Endothelial cell of umbilical vein (primary cell): Measurements from ENCODE around the gene SLC27A4. TPM values are rescaled to one million over a fixed set of nuclear protein-coding genes. Genes with fewer than 3 reads are reported as not detected.

Experiments
- BruUV-seq: library from RNA; stranded (reverse); fragments of 400-500 nt; replicated peaks from 2 replicates; lab custom pipeline; 2021; lab: Mats Ljungman, UMichigan
- CTCF ChIA-PET: fragments of 300-600, 350-600 bp; sonication (Branson Sonifier 250); formaldehyde crosslinking; loops from one replicate; lab custom pipeline; 2021; ENCODE audit warnings: antibody characterized with exemption, inconsistent platforms; lab: Charles Lee
- POLR2A ChIA-PET: fragments of 300-600, 350-600 bp; sonication (Branson Sonifier 250); formaldehyde crosslinking; loops from one replicate; lab custom pipeline; 2021; ENCODE audit warnings: antibody characterized with exemption, inconsistent platforms; lab: Charles Lee
- DNase-seq: peaks from one replicate; pipeline ENCODE4 v3.0.0-alpha.2; 2011; ENCODE audit warnings: low read depth, low spot score
- FAIRE-seq: peaks from 2 replicates; lab custom pipeline; 2011; peaks lifted over from hg19 to GRCh38; lab: Jason Lieb, UNC
- H2AFZ ChIP-seq: 2 replicates; pipeline ENCODE4 v1.6.0; 2012; ENCODE audit warnings: low read depth, low read length, control low read depth, inconsistent platforms
- H3K27ac ChIP-seq: 2 replicates; pipeline ENCODE4 v1.5.1; 2011; ENCODE audit warnings: low read depth, mild to moderate bottlenecking, control low read depth, low read length, moderate library complexity; ENCODE audit not compliant: insufficient read depth
- H3K27me3 ChIP-seq, 2 experiments: 2 replicates each; pipeline versions ENCODE4 v1.6.0 to v1.6.1; 2011; ENCODE audit warnings: low read length in 2 of 2, mixed read lengths in 1 of 2; ENCODE audit not compliant: control insufficient read depth in 2 of 2, insufficient read depth in 2 of 2
- H3K36me3 ChIP-seq, 2 experiments: 2 replicates in 1 of 2; 3 replicates in 1 of 2; pipeline ENCODE4 v1.5.1; 2011; ENCODE audit warnings: low read length in 2 of 2, mild to moderate bottlenecking in 1 of 2, moderate library complexity in 1 of 2; ENCODE audit not compliant: control insufficient read depth in 2 of 2, insufficient read depth in 2 of 2; ENCODE audit errors: extremely low read depth in 1 of 2
- H3K4me1 ChIP-seq: 3 replicates; pipeline ENCODE4 v1.5.1; 2011; ENCODE audit warnings: mild to moderate bottlenecking, low read length; ENCODE audit not compliant: control insufficient read depth, insufficient read depth; ENCODE audit errors: extremely low read depth
- H3K4me2 ChIP-seq: 2 replicates; pipeline ENCODE4 v1.6.1; 2011; ENCODE audit warnings: low read length, control low read depth, mixed read lengths; ENCODE audit not compliant: insufficient read depth
- H3K4me3 ChIP-seq, 3 experiments: fragments of 200-600 bp in 1 of 3; sonication (generic), shearing (Covaris generic) in 1 of 3; replicated peaks in 1 of 3; 2 replicates each; pipeline ENCODE4 v1.5.1; 2011 to 2016; ENCODE audit warnings: control low read depth in 3 of 3, low read length in 3 of 3, mild to moderate bottlenecking in 2 of 3, inconsistent platforms in 1 of 3, low read depth in 1 of 3, moderate library complexity in 1 of 3; ENCODE audit not compliant: insufficient read depth in 1 of 3
- H3K79me2 ChIP-seq: 2 replicates; pipeline ENCODE4 v1.6.0; 2012; ENCODE audit warnings: low read length, inconsistent platforms; ENCODE audit not compliant: control insufficient read depth, insufficient read depth
- H3K9ac ChIP-seq: replicated peaks from 2 replicates; pipeline ENCODE3; 2011; ENCODE audit warnings: low read length, control low read depth; ENCODE audit not compliant: insufficient read depth; ENCODE audit errors: extremely low read depth
- H3K9me1 ChIP-seq: replicated peaks from 3 replicates; pipeline ENCODE4 v1.6.0; 2011; ENCODE audit warnings: mild to moderate bottlenecking, low read length; ENCODE audit not compliant: control insufficient read depth, insufficient read depth; ENCODE audit errors: extremely low read depth
- H3K9me3 ChIP-seq: replicated peaks from 2 replicates; pipeline ENCODE4 v1.5.1; 2012; ENCODE audit warnings: low read length, inconsistent platforms; ENCODE audit not compliant: control insufficient read depth, insufficient read depth
- H4K20me1 ChIP-seq: replicated peaks from 2 replicates; pipeline ENCODE3; 2011; ENCODE audit warnings: mild to moderate bottlenecking, low read length; ENCODE audit not compliant: control insufficient read depth, insufficient read depth; ENCODE audit errors: extremely low read depth
- CTCF ChIP-seq, 2 donors: IDR thresholded peaks; 1 replicate in 1 of 2; 2 replicates in 1 of 2; pipeline ENCODE4 v1.5.1; 2011; ENCODE audit warnings: low read length in 2 of 2, mild to moderate bottlenecking in 2 of 2, moderate library complexity in 2 of 2, control low read depth in 1 of 2, inconsistent platforms in 1 of 2, low read depth in 1 of 2; ENCODE audit not compliant: insufficient read depth in 1 of 2; ENCODE audit errors: extremely low read depth in 1 of 2
- EZH2 ChIP-seq: IDR thresholded peaks from 2 replicates; pipeline ENCODE4 v1.6.1; 2012; ENCODE audit warnings: borderline replicate concordance, low read depth, mild to moderate bottlenecking, moderate library complexity, low read length, inconsistent platforms; ENCODE audit not compliant: severe bottlenecking
- FOS ChIP-seq: IDR thresholded peaks from 2 replicates; pipeline ENCODE4 v1.6.1; 2011; ENCODE audit warnings: mild to moderate bottlenecking, low read length, moderate library complexity, borderline replicate concordance; ENCODE audit not compliant: insufficient read depth
- GATA2 ChIP-seq: IDR thresholded peaks from 2 replicates; pipeline ENCODE4 v1.7.0; 2011; ENCODE audit warnings: low read depth, mild to moderate bottlenecking, moderate library complexity, mixed read lengths, low read length; ENCODE audit not compliant: insufficient read length, insufficient read depth
- JUN ChIP-seq: IDR thresholded peaks from 2 replicates; pipeline ENCODE4 v1.6.1; 2011; ENCODE audit warnings: borderline replicate concordance, low read depth; ENCODE audit not compliant: insufficient read length, insufficient read depth
- MAX ChIP-seq: IDR thresholded peaks from 2 replicates; pipeline ENCODE4 v1.6.1; 2011; ENCODE audit not compliant: insufficient read depth, insufficient read length
- MYC ChIP-seq: IDR thresholded peaks from one replicate; pipeline ENCODE4 v1.6.1; 2011; ENCODE audit warnings: mild to moderate bottlenecking, low read depth, low read length
- POLR2A ChIP-seq: IDR thresholded peaks from 2 replicates; pipeline ENCODE4 v1.6.1; 2012; ENCODE audit warnings: low read depth, mild to moderate bottlenecking, control low read depth, low read length
- POLR2AphosphoS5 ChIP-seq: IDR thresholded peaks from 2 replicates; pipeline ENCODE4 v1.6.1; 2012; ENCODE audit warnings: low read depth, mild to moderate bottlenecking, control low read depth, low read length, moderate library complexity; ENCODE audit not compliant: insufficient read depth
- dilution Hi-C: fragments of 300-500 bp; cut with MboI; formaldehyde crosslinking; loops from one replicate; pipeline ENCODE4 v1.15.0; 2019; ENCODE audit warnings: low sequenced_read_pairs; ENCODE audit not compliant: extremely low pct_ligation_motif_present
- intact Hi-C: fragments of 100-400 bp; cut with micrococcal nuclease; formaldehyde crosslinking; loops from one replicate; pipeline ENCODE4 v1.10.0; 2022
- polyA plus RNA-seq, 4 experiments: library from polyadenylated mRNA; depleted of rRNA in 3 of 4; stranded (reverse) in 3 of 4; unstranded in 1 of 4; fragments of >200 nt; gene quantifications; 2 replicates each; pipeline versions ENCODE4 v1.2.1 to v1.2.3, GENCODE V29; 2011 to 2012; ENCODE audit warnings: missing spikeins in 1 of 4
- total RNA-seq: library from RNA; stranded (reverse); gene quantifications from 2 replicates; pipeline ENCODE4 v1.2.3, GENCODE V29; 2021

Gene SLC27A4
- total and polyA plus RNA-seq, 2 donors (not counting 3 experiments of a cell fraction or from before 2014, with no cell fraction given) = 29.9 to 35.0 TPM

DNA sequence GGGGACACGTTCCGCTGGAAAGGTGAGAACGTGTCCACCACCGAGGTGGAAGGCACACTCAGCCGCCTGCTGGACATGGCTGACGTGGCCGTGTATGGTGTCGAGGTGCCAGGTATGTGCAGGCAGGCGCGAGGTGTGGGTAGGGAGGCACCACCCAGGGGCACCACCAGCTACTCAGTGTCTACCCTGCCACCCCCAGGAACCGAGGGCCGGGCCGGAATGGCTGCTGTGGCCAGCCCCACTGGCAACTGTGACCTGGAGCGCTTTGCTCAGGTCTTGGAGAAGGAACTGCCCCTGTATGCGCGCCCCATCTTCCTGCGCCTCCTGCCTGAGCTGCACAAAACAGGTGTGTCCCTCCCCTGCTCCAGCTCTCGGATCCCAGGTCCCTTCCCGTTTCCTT is 15.1 kb downstream of the SLC27A4 start:
- H2AFZ ChIP-seq = no peak overlapping the region
- H3K36me3 ChIP-seq = peaks cover 4 to 25% of the 10 kb centered on the region in 2 experiments
- H3K4me1 ChIP-seq = no peaks in the 10 kb centered on the region
- dilution Hi-C loops (no loop called here), intact Hi-C loops (no loop called here)
- no peaks in the 10 kb centered on the region for H3K9me1 ChIP-seq
- H3K79me2 ChIP-seq = no peaks in the 10 kb centered on the region
- FAIRE-seq = no peak
- H3K9me3 ChIP-seq = no peaks in the 10 kb centered on the region
- no peaks in the 10 kb centered on the region for H4K20me1 ChIP-seq
- no peaks in the 10 kb centered on the region for H3K27me3 ChIP-seq
- ChIA-PET POLR2A (no interaction called here), CTCF (no interaction called here)
- H3K9ac ChIP-seq = no peak overlapping the region
- H3K4me3 ChIP-seq = no peak overlapping the region
- H3K4me2 ChIP-seq = no peak overlapping the region
- BruUV-seq = no TSS peak
- no peak for DNase-seq
- H3K27ac ChIP-seq = no peak overlapping the region
- no peak for TF ChIP-seq MAX
- no peak for TF ChIP-seq MYC
- no peak for TF ChIP-seq POLR2AphosphoS5
- TF ChIP-seq GATA2 = no peak
- no peak for TF ChIP-seq JUN
- no peak for TF ChIP-seq CTCF (IDR thresholded peaks at IDR 0.05; ENCODE audit: extremely low read depth in 1 of 2, insufficient read depth in 1 of 2, low read depth in 1 of 2, low read length in 2 of 2)
- no peak for TF ChIP-seq EZH2
- TF ChIP-seq POLR2A = no peak
- TF ChIP-seq FOS = no peak
